DOHH2 (cell line): ENCODE results near the gene EML6.

Source experiments
- H3F3A ChIP-seq: fragments of 200-600 bp; sonication (generic), shearing (Covaris generic); 2 replicates; pipeline ENCODE4 v1.6.0; 2016; ENCODE audit warnings: antibody characterized with exemption, mild to moderate bottlenecking; ENCODE audit not compliant: control insufficient read depth, insufficient read depth
- H3K27ac ChIP-seq: fragments of 200-600 bp; sonication (generic); 2 replicates; pipeline ENCODE4 v1.5.1; 2014; ENCODE audit warnings: low read depth, mild to moderate bottlenecking, low read length, moderate library complexity
- H3K27me3 ChIP-seq: fragments of 200-600 bp; sonication (generic); 2 replicates; pipeline ENCODE4 v1.6.1; 2014; ENCODE audit warnings: mild to moderate bottlenecking, low read length, mixed read lengths; ENCODE audit not compliant: control insufficient read depth
- H3K36me3 ChIP-seq: fragments of 200-600 bp; sonication (generic); 2 replicates; pipeline ENCODE4 v1.6.1; 2014; ENCODE audit warnings: mild to moderate bottlenecking, low read length, moderate library complexity, mixed read lengths; ENCODE audit not compliant: control insufficient read depth
- H3K4me1 ChIP-seq: fragments of 200-600 bp; sonication (generic); 2 replicates; pipeline ENCODE4 v1.6.1; 2014; ENCODE audit warnings: mild to moderate bottlenecking, low read length, mixed read lengths; ENCODE audit not compliant: control insufficient read depth
- H3K4me2 ChIP-seq: fragments of 200-600 bp; sonication (generic); 2 replicates; pipeline ENCODE4 v1.6.0; 2014; ENCODE audit warnings: mild to moderate bottlenecking, low read length, moderate library complexity
- H3K4me3 ChIP-seq: fragments of 200-600 bp; sonication (generic); 2 replicates; pipeline ENCODE4 v1.5.1; 2014; ENCODE audit warnings: mild to moderate bottlenecking, low read length, mixed read lengths
- H3K79me2 ChIP-seq: fragments of 200-600 bp; sonication (generic); 2 replicates; pipeline ENCODE4 v1.6.1; 2014; ENCODE audit warnings: mild to moderate bottlenecking, low read length, mixed read lengths; ENCODE audit not compliant: control insufficient read depth
- H3K9me2 ChIP-seq: fragments of 200-600 bp; sonication (generic); replicated peaks from 2 replicates; pipeline ENCODE4 v1.6.1; 2014; ENCODE audit warnings: mild to moderate bottlenecking, low read length, mixed read lengths; ENCODE audit not compliant: control insufficient read depth
- H3K9me3 ChIP-seq: fragments of 200-600 bp; sonication (generic); 2 replicates; pipeline ENCODE4 v1.6.1; 2014; ENCODE audit warnings: antibody characterized with exemption, low read length, mixed read lengths; ENCODE audit not compliant: control insufficient read depth, insufficient read depth
- H4K20me1 ChIP-seq: fragments of 200-600 bp; sonication (generic); 2 replicates; pipeline ENCODE4 v1.6.0; 2014; ENCODE audit warnings: low read depth, mild to moderate bottlenecking, antibody characterized with exemption, low read length, moderate library complexity; ENCODE audit not compliant: control insufficient read depth, insufficient read depth
- EZH2phosphoT487 ChIP-seq: fragments of 200-600 bp; sonication (generic); IDR thresholded peaks from 2 replicates; pipeline ENCODE4 v1.6.1; 2017; ENCODE audit warnings: borderline replicate concordance, mild to moderate bottlenecking, antibody characterized with exemption, low read length, moderate library complexity, mixed read lengths
- TF ChIP-seq, protein P1 (sequence below): fragments of 200-600 bp; sonication (generic); IDR thresholded peaks from one replicate; pipeline ENCODE4 v1.5.1; 2014; ENCODE audit warnings: antibody characterized with exemption, mild to moderate bottlenecking, low read depth, low read length; ENCODE audit not compliant: poor library complexity, severe bottlenecking

Gene EML6

GRCh38 chr2:54772110-54772509, 48.6 kb downstream of the EML6 start:
- no peak overlapping the region for H3K4me2 ChIP-seq
- H3K27ac ChIP-seq, result no peak overlapping the region
- H3K79me2 ChIP-seq, result peaks cover 21% of the 10 kb centered on the region
- no peaks in the 10 kb centered on the region for H3K9me2 ChIP-seq
- H3K36me3 ChIP-seq, result peaks cover 29% of the 10 kb centered on the region
- no peaks in the 10 kb centered on the region for H3F3A ChIP-seq
- H3K9me3 ChIP-seq, result peaks cover 21% of the 10 kb centered on the region
- H3K27me3 ChIP-seq, result no peaks in the 10 kb centered on the region
- H3K4me1 ChIP-seq, result peaks cover 15% of the 10 kb centered on the region
- TF ChIP-seq EZH2phosphoT487, result no peak
- TF ChIP-seq, protein P1, sequence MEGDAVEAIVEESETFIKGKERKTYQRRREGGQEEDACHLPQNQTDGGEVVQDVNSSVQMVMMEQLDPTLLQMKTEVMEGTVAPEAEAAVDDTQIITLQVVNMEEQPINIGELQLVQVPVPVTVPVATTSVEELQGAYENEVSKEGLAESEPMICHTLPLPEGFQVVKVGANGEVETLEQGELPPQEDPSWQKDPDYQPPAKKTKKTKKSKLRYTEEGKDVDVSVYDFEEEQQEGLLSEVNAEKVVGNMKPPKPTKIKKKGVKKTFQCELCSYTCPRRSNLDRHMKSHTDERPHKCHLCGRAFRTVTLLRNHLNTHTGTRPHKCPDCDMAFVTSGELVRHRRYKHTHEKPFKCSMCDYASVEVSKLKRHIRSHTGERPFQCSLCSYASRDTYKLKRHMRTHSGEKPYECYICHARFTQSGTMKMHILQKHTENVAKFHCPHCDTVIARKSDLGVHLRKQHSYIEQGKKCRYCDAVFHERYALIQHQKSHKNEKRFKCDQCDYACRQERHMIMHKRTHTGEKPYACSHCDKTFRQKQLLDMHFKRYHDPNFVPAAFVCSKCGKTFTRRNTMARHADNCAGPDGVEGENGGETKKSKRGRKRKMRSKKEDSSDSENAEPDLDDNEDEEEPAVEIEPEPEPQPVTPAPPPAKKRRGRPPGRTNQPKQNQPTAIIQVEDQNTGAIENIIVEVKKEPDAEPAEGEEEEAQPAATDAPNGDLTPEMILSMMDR, result no peak
- H4K20me1 ChIP-seq, result no peaks in the 10 kb centered on the region
- no peak overlapping the region for H3K4me3 ChIP-seq

DNA sequence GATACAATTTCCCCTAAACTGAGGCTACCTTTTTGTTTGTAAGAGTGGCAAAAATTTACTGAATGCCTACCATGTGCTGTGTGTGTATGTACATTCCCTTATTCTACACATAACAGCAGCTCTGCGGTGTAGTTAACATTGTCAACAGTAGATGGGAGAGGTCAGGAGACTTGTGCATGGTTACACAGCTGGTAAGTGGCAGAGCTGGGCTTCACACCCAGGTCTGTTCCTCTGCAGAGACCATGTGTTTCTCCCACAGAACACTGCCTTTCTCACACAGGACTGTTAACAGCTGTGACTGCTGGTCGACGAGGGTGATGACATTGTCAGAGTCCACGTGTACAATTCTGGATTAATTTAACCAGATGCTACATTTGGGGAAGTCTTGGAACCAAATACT, 49.1 kb downstream of the EML6 start:
- Histone ChIP-seq H3K27me3 (no peaks in the 10 kb centered on the region), H3K9me3 (peaks cover 21% of the 10 kb centered on the region), H3K4me2 (no peak overlapping the region), H3K4me1 (peaks cover 19% of the 10 kb centered on the region), H3K4me3 (no peak overlapping the region), H3K9me2 (no peaks in the 10 kb centered on the region), H3K36me3 (peaks cover 29% of the 10 kb centered on the region), H3F3A (no peaks in the 10 kb centered on the region), H3K27ac (no peak overlapping the region), H4K20me1 (no peaks in the 10 kb centered on the region), H3K79me2 (peaks cover 25% of the 10 kb centered on the region)
- no peak for TF ChIP-seq EZH2phosphoT487
- TF ChIP-seq, protein P1, result no peak

GRCh38 chr2:54773233-54773632, 49.8 kb downstream of the EML6 start:
- TF ChIP-seq EZH2phosphoT487, result no peak
- TF ChIP-seq, protein P1, result no peak
- Histone ChIP-seq H3K36me3 (peaks cover 29% of the 10 kb centered on the region), H3K79me2 (peaks cover 25% of the 10 kb centered on the region), H3K9me2 (no peaks in the 10 kb centered on the region), H3K4me1 (peaks cover 19% of the 10 kb centered on the region), H3K4me2 (no peak overlapping the region), H3F3A (no peaks in the 10 kb centered on the region), H3K9me3 (peaks cover 21% of the 10 kb centered on the region), H3K27me3 (no peaks in the 10 kb centered on the region), H3K4me3 (no peak overlapping the region), H4K20me1 (no peaks in the 10 kb centered on the region), H3K27ac (no peak overlapping the region)
